Colonic mucosa (tissue), 4 donors: ENCODE data around the gene CDKL2. TPM values are rescaled to one million over a fixed set of nuclear protein-coding genes. Genes with fewer than 3 reads are reported as not detected.

ENCODE experiments used
- DNase-seq: peaks from one replicate; pipeline ENCODE4 v3.0.0-alpha.2; 2020
- H3K27ac ChIP-seq: fragments of 200-600 bp; one replicate; pipeline ENCODE4 v1.8.0; 2021
- H3K27me3 ChIP-seq: fragments of 200-600 bp; one replicate; pipeline ENCODE4 v1.8.0; 2021
- H3K36me3 ChIP-seq: fragments of 200-600 bp; one replicate; pipeline ENCODE4 v1.8.0; 2021
- H3K4me1 ChIP-seq: fragments of 200-600 bp; one replicate; pipeline ENCODE4 v1.8.0; 2021; ENCODE audit warnings: mild to moderate bottlenecking
- H3K4me3 ChIP-seq: fragments of 200-600 bp; one replicate; pipeline ENCODE4 v1.8.0; 2021
- H3K9ac ChIP-seq, 2 donors: one replicate each; pipeline ENCODE4 v1.7.0; 2013; ENCODE audit warnings: control low read depth in 2 of 2, low read depth in 2 of 2, low read length in 2 of 2
- H3K9me3 ChIP-seq: fragments of 200-600 bp; one replicate; pipeline ENCODE4 v1.8.0; 2021
- intact Hi-C: fragments of 100-400 bp; cut with DNase I; formaldehyde crosslinking; loops from one replicate; pipeline ENCODE4 v1.14.1; 2022
- total RNA-seq, 2 donors: library from RNA; stranded (reverse); fragmentation: NEBNext Ultra II Directional in 1 of 2; extraction: Animal tissue kit (Norgen Biotek cat#: 25700) in 1 of 2; gene quantifications; one replicate each; pipeline ENCODE4 v1.2.1, GENCODE V29; 2021
- TF ChIP-seq, protein P1 (sequence below): fragments of 200-600 bp; IDR thresholded peaks from one replicate; pipeline ENCODE4 v1.8.0; 2022; ENCODE audit warnings: antibody characterized with exemption, mild to moderate bottlenecking
- donor health status: healthy.
- donor health status: DM: no; HTN: no; CAD: no.
- donor health status: DM: no; HTN: no; CAD: no.

CDKL2 gene
- total RNA-seq, 2 donors from 2014 or later: 1.1 to 2.0 TPM

DNA sequence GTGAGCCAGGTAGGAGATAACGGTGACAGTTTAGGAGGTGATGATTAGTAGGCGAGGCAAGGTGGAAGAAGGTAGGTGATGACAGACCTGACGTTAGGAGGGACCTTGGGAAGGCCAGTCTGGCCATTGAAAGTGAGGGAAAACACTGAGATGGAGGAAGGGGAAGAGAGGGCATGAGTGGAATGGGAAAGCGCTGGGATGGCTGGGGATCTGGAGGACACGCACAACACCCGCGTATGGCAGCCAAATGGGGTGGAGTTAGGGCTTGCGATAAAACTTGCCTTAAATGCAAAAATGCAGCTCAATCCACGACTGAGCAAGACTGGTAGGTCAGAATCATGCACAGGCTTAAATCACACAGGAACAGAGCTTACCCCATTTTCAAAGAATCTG is 605 bp upstream of the CDKL2 start:
- Histone ChIP-seq H3K4me3 (peak overlapping the region; percentile 49), H3K4me1 (no peaks in the 10 kb centered on the region), H3K27ac (peak overlapping the region; percentile 64), H3K9ac (peak overlapping the region; percentile 71 to 72), H3K9me3 (no peaks in the 10 kb centered on the region), H3K36me3 (no peaks in the 10 kb centered on the region), H3K27me3 (no peaks in the 10 kb centered on the region)
- TF ChIP-seq, protein P1, sequence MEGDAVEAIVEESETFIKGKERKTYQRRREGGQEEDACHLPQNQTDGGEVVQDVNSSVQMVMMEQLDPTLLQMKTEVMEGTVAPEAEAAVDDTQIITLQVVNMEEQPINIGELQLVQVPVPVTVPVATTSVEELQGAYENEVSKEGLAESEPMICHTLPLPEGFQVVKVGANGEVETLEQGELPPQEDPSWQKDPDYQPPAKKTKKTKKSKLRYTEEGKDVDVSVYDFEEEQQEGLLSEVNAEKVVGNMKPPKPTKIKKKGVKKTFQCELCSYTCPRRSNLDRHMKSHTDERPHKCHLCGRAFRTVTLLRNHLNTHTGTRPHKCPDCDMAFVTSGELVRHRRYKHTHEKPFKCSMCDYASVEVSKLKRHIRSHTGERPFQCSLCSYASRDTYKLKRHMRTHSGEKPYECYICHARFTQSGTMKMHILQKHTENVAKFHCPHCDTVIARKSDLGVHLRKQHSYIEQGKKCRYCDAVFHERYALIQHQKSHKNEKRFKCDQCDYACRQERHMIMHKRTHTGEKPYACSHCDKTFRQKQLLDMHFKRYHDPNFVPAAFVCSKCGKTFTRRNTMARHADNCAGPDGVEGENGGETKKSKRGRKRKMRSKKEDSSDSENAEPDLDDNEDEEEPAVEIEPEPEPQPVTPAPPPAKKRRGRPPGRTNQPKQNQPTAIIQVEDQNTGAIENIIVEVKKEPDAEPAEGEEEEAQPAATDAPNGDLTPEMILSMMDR: no peak
- no peak for DNase-seq
- intact Hi-C loops: no loop called here

DNA sequence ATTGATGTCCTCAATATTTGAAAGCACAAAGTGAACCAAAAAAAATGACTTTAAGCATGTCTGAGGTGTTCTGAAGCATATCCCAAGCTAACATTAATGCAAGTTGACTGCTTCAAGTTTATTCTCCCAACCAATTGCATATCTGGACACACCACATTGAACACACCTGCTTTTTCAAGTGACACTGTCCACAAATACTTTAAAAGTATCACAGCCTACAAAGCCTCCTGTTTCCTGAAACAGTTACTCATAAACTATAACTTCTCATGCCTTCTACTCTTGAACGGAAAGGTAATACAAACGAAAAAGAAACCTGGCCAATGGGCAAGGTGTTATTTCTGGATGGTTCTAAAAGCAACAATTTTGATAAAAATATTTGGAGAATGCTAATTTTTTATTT is 1.1 kb downstream of the CDKL2 start:
- Histone ChIP-seq H3K27ac (no peak overlapping the region), H3K4me3 (peak overlapping the region; percentile 49), H3K9me3 (no peaks in the 10 kb centered on the region), H3K27me3 (no peaks in the 10 kb centered on the region), H3K9ac (no peak overlapping the region), H3K4me1 (no peaks in the 10 kb centered on the region), H3K36me3 (no peaks in the 10 kb centered on the region)
- no peak for DNase-seq
- TF ChIP-seq, protein P1: no peak
- intact Hi-C loops: no loop called here

DNA sequence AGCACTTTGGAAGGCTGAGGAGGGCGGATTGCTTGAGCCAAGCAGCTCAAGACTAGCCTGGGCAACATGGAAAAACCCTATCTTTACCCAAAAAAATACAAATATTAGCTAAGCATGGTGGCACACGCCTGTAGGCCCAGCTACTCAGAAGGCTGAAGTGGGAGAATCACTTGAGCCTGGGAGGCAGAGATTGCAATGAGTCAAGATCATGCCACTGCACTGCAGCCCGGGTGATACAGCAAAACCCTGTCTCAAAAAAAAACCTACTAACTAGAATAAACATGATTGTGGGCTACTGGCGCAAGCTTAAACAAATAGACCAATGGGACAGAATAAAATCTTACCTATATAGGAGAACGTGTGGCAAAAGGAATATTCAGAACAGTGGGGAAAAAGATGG is 7.3 kb downstream of the CDKL2 start:
- no peaks in the 10 kb centered on the region for H3K36me3 ChIP-seq
- intact Hi-C loops: no loop called here
- no peaks in the 10 kb centered on the region for H3K4me1 ChIP-seq
- no peak overlapping the region for H3K9ac ChIP-seq
- no peak for DNase-seq
- H3K27ac ChIP-seq: no peak overlapping the region
- H3K27me3 ChIP-seq: no peaks in the 10 kb centered on the region
- TF ChIP-seq, protein P1: no peak
- no peaks in the 10 kb centered on the region for H3K9me3 ChIP-seq
- no peak overlapping the region for H3K4me3 ChIP-seq

DNA sequence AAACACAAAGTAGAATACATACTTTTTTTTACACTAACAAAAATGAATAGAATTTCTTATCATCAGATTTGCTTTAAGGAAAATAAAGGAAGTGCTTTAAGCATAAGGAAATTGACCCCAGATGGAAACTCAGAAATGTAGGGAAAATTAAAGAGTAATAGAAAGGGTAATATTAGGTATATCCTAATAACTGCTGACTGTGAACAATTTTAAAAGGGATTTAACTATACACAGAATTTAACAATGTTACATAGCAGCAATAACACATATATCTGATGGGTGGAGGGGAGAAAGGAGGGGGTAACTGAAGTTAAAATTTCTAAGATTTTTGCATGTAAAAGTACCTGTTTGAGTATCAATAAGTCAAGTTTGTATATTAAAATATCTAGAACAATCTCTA is 8.6 kb downstream of the CDKL2 start:
- intact Hi-C loops: no loop called here
- H3K27ac ChIP-seq: no peak overlapping the region
- H3K4me3 ChIP-seq: no peak overlapping the region
- TF ChIP-seq, protein P1: no peak
- no peak overlapping the region for H3K9ac ChIP-seq
- H3K9me3 ChIP-seq: no peaks in the 10 kb centered on the region
- no peaks in the 10 kb centered on the region for H3K36me3 ChIP-seq
- H3K27me3 ChIP-seq: no peaks in the 10 kb centered on the region
- H3K4me1 ChIP-seq: no peaks in the 10 kb centered on the region
- DNase-seq: no peak

DNA sequence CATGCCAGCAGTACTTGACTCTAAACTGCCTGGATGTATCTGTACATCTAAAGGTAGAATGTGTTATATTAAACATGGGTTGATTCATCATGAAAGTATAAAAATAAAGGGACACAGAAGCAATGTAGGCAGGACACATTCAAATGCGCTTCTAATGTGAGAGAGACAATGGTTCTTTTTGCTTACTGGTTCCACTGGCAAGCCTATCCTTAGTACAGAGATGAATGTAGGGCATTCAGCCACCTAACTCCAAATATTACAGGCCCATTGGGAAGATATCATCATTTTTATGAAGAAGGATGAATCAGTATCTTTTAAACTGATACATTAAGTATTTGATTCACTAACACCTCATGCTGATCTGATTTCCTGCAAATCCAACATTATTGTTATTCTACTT is 18.0 kb downstream of the CDKL2 start:
- Histone ChIP-seq H3K9me3 (no peaks in the 10 kb centered on the region), H3K27ac (no peak overlapping the region), H3K27me3 (no peaks in the 10 kb centered on the region), H3K4me3 (no peak overlapping the region), H3K4me1 (no peaks in the 10 kb centered on the region), H3K36me3 (no peaks in the 10 kb centered on the region), H3K9ac (no peak overlapping the region)
- TF ChIP-seq, protein P1: no peak
- intact Hi-C loops: no loop called here
- DNase-seq: no peak

DNA sequence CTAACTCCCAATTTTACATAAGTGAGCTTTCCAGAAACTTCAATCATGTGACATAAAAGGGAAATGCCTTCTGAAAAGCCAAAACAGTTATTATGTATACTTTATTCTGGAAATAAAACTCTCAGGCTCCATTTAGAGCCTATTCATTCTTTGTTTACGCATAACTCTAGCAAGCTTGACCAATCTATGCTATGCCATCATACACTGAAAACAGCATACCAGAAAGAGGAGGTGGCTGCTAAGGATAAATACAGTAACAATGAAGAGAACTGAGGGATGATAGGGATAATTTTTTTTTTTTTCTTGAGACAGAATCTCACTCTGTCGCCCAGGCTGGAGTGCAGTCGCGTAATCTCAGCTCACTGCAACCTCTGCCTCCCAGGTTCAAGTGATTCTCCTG is 24.4 kb downstream of the CDKL2 start:
- Histone ChIP-seq H3K9ac (no peak overlapping the region), H3K4me3 (no peak overlapping the region), H3K27me3 (no peaks in the 10 kb centered on the region), H3K9me3 (no peaks in the 10 kb centered on the region), H3K36me3 (no peaks in the 10 kb centered on the region), H3K27ac (no peak overlapping the region), H3K4me1 (no peaks in the 10 kb centered on the region)
- TF ChIP-seq, protein P1: no peak
- intact Hi-C loops: no loop called here
- DNase-seq: no peak
